Activated CD8-positive, alpha-beta memory T cell treated with anti-CD3 and anti-CD28 coated beads, Interleukin-2, amount 50 U/mL, for 4 hours (primary cell): Measurements from ENCODE around the gene PIGT.

Experiments used
- DNase-seq: peaks from one replicate; pipeline ENCODE4 v3.0.0-alpha.2; 2020

PIGT gene

GRCh38 chr20:45432294-45432693 lies 16.4 kb downstream of the PIGT start:
- DNase-seq: no peak

GRCh38 chr20:45433316-45433715 lies 17.4 kb downstream of the PIGT start:
- no peak for DNase-seq

GRCh38 chr20:45433976-45434375 lies 18.0 kb downstream of the PIGT start:
- no peak for DNase-seq

- DNase-seq: peak; percentile 91
These were observed 21.0 kb downstream of the PIGT start for GRCh38 chr20:45436732-45437485.

GRCh38 chr20:45440424-45440823 lies 24.5 kb downstream of the PIGT start:
- no peak for DNase-seq

GRCh38 chr20:45440891-45441685 lies 25.1 kb downstream of the PIGT start:
- no peak for DNase-seq

- DNase-seq: no peak
These were observed 25.8 kb downstream of the PIGT start for GRCh38 chr20:45441746-45442145.

- DNase-seq: no peak
These were observed 28.1 kb downstream of the PIGT start for GRCh38 chr20:45444050-45444449.

GRCh38 chr20:45445805-45446562 lies 30.0 kb downstream of the PIGT start:
- no peak for DNase-seq

GRCh38 chr20:45448270-45448669 lies 32.3 kb downstream of the PIGT start:
- DNase-seq: no peak

GRCh38 chr20:45449528-45449927 lies 33.6 kb downstream of the PIGT start:
- DNase-seq: no peak

- DNase-seq: no peak
These were observed 34.3 kb downstream of the PIGT start for GRCh38 chr20:45450097-45450818.

GRCh38 chr20:45452238-45452637 lies 36.3 kb downstream of the PIGT start:
- no peak for DNase-seq

- no peak for DNase-seq
These were observed 37.1 kb downstream of the PIGT start for GRCh38 chr20:45452772-45453691.

- DNase-seq: no peak
These were observed 40.7 kb downstream of the PIGT start for GRCh38 chr20:45456632-45457031.

- no peak for DNase-seq
These were observed 43.7 kb downstream of the PIGT start for GRCh38 chr20:45459606-45460005.

- no peak for DNase-seq
These were observed 45.3 kb downstream of the PIGT start for GRCh38 chr20:45461225-45461624.

GRCh38 chr20:45462711-45463509 lies 47.0 kb downstream of the PIGT start:
- DNase-seq: no peak

GRCh38 chr20:45463709-45464108 lies 47.8 kb downstream of the PIGT start:
- DNase-seq: no peak

- DNase-seq: no peak
These were observed 49.7 kb downstream of the PIGT start for GRCh38 chr20:45465491-45466266.
